ENCODE results near the gene INPP5D. TPM values are rescaled to one million over a fixed set of nuclear protein-coding genes. Genes with fewer than 3 reads are reported as not detected.

INPP5D gene
- total RNA-seq, 1 experiment from 2014 or later = 12.7 TPM

DNA sequence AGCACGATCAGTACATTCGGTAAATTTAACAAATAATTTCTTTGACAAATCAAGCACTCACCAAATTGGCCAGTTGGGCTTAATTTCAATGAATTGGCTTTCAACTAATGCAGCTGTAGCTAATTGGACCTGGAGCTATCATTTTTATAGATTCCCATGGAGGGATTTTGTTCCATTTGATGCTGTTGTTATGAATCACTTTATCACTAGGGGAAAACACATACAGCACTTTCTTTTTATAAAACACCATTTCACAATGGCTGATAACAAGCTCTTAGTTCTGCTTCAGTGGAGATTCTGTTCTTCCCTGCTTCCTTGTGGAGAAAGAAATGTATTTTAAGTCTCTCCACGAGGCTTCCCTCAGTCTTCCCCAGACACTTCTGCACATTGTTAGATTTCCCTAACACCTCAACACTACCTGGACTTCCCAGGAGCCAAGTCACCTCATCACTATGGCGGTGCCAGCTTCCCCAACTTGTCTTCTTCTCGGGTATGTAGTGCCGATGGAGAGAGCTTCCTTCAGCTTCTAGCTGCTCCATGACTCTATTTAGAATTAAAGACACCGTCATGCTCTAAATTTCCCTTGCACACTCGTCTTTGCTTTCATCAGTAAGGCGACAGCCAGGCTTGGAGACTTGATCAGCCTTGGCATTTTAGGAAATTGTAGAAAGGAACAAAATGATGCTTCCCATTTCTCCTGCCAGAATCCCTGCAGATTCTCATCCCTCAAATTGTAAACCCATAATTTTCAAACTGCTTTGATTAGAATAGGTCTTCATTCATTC, 72.0 kb downstream of the INPP5D start:
- no peaks in the 10 kb centered on the region for H3K79me1 ChIP-seq (ENCODE audit: insufficient read depth, low read depth, low read length, poor library complexity, severe bottlenecking)
- H3K27ac Mint-ChIP-seq = no peak overlapping the region
- no peak overlapping the region for H3K56ac ChIP-seq (ENCODE audit: insufficient read length, low read depth, low read length)
- no peak for DNase-seq
- no peak overlapping the region for H3K14ac ChIP-seq (ENCODE audit: insufficient read depth, low read length)
- no peak overlapping the region for H2BK12ac ChIP-seq (ENCODE audit: insufficient read length, low read depth, low read length)
- no peaks in the 10 kb centered on the region for H3K27me3 ChIP-seq (ENCODE audit: insufficient read depth, low read length)
- no peaks in the 10 kb centered on the region; the same call in 1 of the 2 replicates for H3K27me3 Mint-ChIP-seq (ENCODE audit: low read depth)
- peaks cover 17 to 24% of the 10 kb centered on the region in 2 experiments for H3K4me1 Mint-ChIP-seq
- TF ChIP-seq, protein P1, sequence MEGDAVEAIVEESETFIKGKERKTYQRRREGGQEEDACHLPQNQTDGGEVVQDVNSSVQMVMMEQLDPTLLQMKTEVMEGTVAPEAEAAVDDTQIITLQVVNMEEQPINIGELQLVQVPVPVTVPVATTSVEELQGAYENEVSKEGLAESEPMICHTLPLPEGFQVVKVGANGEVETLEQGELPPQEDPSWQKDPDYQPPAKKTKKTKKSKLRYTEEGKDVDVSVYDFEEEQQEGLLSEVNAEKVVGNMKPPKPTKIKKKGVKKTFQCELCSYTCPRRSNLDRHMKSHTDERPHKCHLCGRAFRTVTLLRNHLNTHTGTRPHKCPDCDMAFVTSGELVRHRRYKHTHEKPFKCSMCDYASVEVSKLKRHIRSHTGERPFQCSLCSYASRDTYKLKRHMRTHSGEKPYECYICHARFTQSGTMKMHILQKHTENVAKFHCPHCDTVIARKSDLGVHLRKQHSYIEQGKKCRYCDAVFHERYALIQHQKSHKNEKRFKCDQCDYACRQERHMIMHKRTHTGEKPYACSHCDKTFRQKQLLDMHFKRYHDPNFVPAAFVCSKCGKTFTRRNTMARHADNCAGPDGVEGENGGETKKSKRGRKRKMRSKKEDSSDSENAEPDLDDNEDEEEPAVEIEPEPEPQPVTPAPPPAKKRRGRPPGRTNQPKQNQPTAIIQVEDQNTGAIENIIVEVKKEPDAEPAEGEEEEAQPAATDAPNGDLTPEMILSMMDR (conservative IDR thresholded peaks at IDR 0.05) = no peak
- no peak overlapping the region for H2BK5ac ChIP-seq (ENCODE audit: insufficient read length, low read length)
- peaks cover 6 to 13% (median 6%) of the 10 kb centered on the region in 3 experiments; a peak in 6 of 7 replicates for H3K36me3 Mint-ChIP-seq (ENCODE audit: insufficient read depth in 1 of 3, low read depth in 3 of 3)
- no CpG with 5 or more reads among the region's 9 CpGs for WGBS (ENCODE audit: extremely low coverage, insufficient read length, low lambda C conversion rate)
- H3K9me3 ChIP-seq (ENCODE audit: control insufficient read depth, low read depth, low read length) = no peaks in the 10 kb centered on the region
- no peak overlapping the region for H3K9ac ChIP-seq (ENCODE audit: extremely low read depth, insufficient read length, low read length)
- H3K23ac ChIP-seq (ENCODE audit: insufficient read length, low read depth, low read length) = no peak overlapping the region
- no peak overlapping the region for H2AFZ ChIP-seq (ENCODE audit: low read length)
- H3K18ac ChIP-seq (ENCODE audit: insufficient read length, low read depth, low read length) = no peak overlapping the region
- no peak overlapping the region for H3K4me3 Mint-ChIP-seq
- no peaks in the 10 kb centered on the region for H3K4me1 ChIP-seq (ENCODE audit: insufficient read depth, low read length)
- H2BK15ac ChIP-seq (ENCODE audit: low read depth, low read length) = no peak overlapping the region
- no peak overlapping the region for H3K27ac ChIP-seq (ENCODE audit: insufficient read length, low read depth, low read length)
- no peak overlapping the region for H3K4me2 ChIP-seq (ENCODE audit: insufficient read depth, insufficient read length, low read length)
- H3K79me2 ChIP-seq (ENCODE audit: insufficient read depth, low read length) = no peaks in the 10 kb centered on the region
- H4K5ac ChIP-seq (ENCODE audit: insufficient read length, low read depth, low read length) = no peak overlapping the region
- H3K4ac ChIP-seq (ENCODE audit: low read depth, low read length) = no peak overlapping the region
- peaks cover 7 to 12% of the 10 kb centered on the region in 2 experiments; a peak in 4 of 5 replicates for H3K9me3 Mint-ChIP-seq
- no peak overlapping the region for H2AK5ac ChIP-seq (ENCODE audit: insufficient read length, low read length)
- no peak overlapping the region for H4K8ac ChIP-seq (replicated peaks; ENCODE audit: insufficient read length, low read depth, low read length)
- no peak overlapping the region for H4K91ac ChIP-seq (ENCODE audit: insufficient read length, low read depth, low read length)
- no peak overlapping the region for H2BK120ac ChIP-seq (ENCODE audit: low read depth, low read length, poor library complexity, severe bottlenecking)
- no peak overlapping the region for H3T11ph ChIP-seq (ENCODE audit: low read length)
- H4K20me1 ChIP-seq (ENCODE audit: control insufficient read depth, insufficient read depth, insufficient read length) = no peaks in the 10 kb centered on the region
- H3K23me2 ChIP-seq (ENCODE audit: insufficient read length, low read depth, low read length, poor library complexity, severe bottlenecking) = no peaks in the 10 kb centered on the region
- H2BK20ac ChIP-seq (ENCODE audit: low read depth, low read length, poor library complexity, severe bottlenecking) = no peak overlapping the region
